Dedifferentiated amniotic fluid mesenchymal stem cell (primary cell): Measurements from ENCODE around the gene ACOXL.

Experiments
- DNase-seq: peaks from one replicate; pipeline ENCODE4 v3.0.0-alpha.2; 2016; ENCODE audit errors: extremely low spot score

ACOXL gene

GRCh38 chr2:110828330-110828729, 96.0 kb downstream of the ACOXL start:
- DNase-seq, result no peak

- no peak for DNase-seq
Observed at GRCh38 chr2:110829413-110830146, 97.2 kb downstream of the ACOXL start.

GRCh38 chr2:110832740-110833139, 100.4 kb downstream of the ACOXL start:
- no peak for DNase-seq

DNA sequence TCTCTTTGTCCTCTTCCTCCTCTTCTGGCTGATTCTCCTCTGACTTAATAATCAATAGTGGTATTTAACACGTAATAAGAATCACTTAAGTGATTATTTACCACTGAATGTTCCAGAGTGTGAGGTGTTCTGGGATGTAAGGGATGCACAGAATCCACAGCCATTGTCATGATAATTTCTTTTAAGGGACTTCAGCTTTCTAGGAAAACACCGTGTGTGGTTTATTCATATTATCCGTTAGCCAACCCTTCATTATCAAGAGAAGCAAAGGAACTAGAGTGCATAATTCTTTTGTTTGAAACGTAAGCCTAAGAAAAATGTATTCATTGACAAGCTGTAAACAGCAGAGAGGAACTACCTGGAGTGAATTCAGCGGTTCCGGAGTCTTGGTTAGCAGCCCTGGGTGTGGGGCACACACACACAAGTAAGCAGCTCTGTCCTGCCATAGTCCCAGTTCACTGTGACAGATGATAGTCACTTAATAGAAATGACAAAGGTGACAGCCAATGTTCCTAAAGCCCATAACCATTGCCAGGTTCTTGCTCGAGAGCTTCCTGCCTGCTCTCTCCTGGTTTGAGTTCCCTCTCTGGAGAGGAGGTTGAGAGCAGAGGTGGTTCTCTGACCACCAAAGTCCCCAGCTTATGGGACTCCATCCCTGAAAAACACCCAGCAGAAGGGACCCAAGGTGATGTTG, 101.9 kb downstream of the ACOXL start:
- DNase-seq, result no peak

- DNase-seq, result no peak
Observed at GRCh38 chr2:110836671-110837070, 104.3 kb downstream of the ACOXL start.

- DNase-seq, result no peak
Observed at GRCh38 chr2:110837446-110838409, 105.4 kb downstream of the ACOXL start.

GRCh38 chr2:110838657-110839384, 106.4 kb downstream of the ACOXL start:
- DNase-seq, result no peak

DNA sequence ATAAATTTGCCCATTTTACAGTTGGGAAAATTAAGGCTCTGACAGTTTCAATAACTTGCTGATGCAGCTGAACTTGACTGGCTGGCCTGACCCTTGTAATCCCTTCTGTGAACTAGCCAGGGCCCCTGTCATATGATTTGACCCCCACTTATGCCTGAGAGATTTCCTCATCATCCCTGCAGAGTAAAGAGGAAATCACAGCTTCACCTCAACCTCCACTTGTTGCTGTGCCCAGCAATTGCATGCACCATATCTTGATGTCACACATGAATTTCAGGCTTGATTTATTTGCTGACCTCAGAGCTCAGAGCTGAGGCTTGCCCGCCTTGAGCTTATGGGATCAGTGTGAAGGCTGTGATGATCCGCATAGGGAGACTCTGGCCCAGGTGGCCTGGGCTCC, 108.1 kb downstream of the ACOXL start:
- DNase-seq, result no peak

DNA sequence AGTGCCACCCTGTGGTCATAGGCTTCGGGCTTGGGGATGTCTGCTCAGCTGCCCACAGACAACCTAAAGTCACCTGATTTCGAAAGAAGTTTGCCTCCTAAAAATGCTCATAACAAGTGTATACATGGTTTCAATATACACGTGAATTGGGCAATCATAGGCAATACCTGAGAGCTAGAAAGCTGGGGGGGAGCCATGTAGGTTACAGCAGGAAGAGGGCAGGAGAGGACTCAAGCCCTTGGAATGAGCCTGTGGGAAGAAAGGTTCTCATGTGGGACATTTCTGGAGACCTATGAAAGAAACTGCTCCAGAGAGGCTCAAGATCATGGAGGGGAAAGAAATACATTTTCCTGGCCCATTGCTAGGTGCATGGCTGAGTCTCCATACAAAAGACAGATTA, 109.7 kb downstream of the ACOXL start:
- no peak for DNase-seq

DNA sequence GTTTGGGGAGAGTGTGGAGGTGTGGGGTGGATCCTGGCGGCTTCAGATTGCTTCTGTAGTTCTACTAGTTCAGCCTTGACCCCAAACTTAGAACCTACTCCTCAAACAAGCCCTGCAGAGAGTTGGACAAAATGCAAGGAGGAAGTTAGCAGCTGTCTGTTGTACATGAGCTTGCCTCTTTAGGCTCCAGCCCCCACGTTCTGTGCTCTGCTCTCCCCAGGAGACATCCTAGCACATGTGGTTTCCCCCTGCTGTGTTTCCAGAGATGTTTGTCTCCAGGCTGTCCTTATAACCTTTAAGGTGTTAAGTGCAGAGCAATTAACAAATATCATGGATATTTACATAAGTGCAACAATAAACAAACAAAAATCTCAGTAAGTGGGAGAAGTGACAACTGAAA, 111.1 kb downstream of the ACOXL start:
- DNase-seq, result no peak

DNA sequence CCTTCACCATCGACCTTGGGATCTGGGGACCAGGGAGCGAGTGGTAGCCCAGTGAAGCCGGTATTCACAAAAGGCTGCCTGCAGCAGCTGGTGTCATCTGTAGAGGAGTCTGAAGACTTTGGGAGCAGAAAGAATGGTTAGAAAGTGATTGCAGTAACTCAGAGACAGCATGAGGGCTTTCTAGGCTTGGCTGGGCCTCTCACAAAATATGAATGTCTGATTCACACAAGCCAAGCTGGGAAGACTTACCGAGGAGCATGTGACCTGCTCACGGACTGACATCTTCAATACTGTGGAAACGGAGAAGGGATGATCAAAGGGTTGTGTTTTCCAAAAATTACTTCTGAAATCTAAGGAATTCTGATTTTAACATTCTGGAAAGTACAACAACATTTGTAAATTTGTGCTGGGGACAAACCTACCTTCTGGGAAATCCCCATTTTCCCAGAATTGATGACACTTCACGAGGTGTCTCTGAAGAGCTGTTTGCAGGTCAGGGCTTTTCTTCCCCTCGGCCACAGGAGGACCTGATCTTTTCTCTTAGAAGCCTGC, 111.7 kb downstream of the ACOXL start:
- DNase-seq, result no peak

GRCh38 chr2:110847651-110848050, 115.3 kb downstream of the ACOXL start:
- no peak for DNase-seq

GRCh38 chr2:110848071-110848470, 115.7 kb downstream of the ACOXL start:
- DNase-seq, result no peak

- DNase-seq, result no peak
Observed at GRCh38 chr2:110848519-110849030, 116.2 kb downstream of the ACOXL start.

DNA sequence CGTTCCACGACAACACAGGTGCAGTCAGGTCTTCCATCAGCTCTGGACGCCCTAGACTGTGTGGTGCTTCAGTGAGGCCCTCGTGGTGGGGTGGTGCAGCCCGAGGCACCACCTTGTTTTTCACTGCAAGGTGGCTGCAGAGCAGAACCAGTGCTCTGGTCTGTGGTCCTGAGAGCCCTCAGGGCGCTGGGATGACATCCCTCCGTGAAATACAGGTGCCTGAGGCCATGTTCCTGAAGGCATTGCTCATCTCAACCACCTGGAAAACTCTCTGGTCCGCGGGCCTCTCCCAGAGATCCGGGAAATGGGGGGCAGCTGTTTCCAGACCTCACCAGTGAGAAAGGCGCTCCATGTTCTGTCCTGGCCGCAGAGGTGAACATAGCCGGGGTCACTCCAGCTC, 119.2 kb downstream of the ACOXL start:
- no peak for DNase-seq

GRCh38 chr2:110852051-110852450, 119.7 kb downstream of the ACOXL start:
- DNase-seq, result no peak

DNA sequence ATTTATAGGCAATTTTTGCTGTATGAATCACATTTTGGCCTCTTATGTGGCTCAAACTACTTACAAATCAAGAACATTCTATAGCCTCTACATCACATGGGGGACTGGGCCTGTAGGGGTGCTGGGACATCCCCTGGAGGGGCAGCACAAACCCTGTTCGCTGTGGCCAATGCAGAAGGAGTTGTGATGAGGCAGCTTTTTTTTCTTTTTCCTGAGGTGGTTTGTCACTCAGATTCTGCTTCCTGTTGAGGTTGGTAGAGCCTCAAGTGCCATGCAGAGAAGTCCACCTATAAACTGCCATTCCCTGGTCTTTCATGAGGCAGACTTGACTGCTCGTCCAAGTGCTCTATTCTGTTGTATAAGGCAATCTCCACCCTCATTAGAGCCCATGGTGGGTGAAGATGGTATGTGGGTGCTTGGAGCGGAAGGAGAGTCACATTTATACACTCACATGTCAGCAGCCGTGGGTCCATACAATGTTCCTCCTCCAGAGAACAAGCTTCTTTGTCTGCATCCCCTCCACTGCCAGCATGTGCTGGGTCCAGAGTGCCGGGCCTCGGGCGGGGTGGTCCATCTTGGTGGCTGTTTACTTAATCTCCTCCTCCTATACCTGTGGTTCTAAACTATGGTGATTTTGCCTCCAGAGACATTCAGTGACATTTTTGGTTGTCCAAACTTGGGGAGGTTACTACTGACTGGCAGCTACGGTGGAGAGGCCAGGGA, 120.3 kb downstream of the ACOXL start:
- DNase-seq, result no peak

GRCh38 chr2:110853516-110853915, 121.1 kb downstream of the ACOXL start:
- DNase-seq, result no peak

DNA sequence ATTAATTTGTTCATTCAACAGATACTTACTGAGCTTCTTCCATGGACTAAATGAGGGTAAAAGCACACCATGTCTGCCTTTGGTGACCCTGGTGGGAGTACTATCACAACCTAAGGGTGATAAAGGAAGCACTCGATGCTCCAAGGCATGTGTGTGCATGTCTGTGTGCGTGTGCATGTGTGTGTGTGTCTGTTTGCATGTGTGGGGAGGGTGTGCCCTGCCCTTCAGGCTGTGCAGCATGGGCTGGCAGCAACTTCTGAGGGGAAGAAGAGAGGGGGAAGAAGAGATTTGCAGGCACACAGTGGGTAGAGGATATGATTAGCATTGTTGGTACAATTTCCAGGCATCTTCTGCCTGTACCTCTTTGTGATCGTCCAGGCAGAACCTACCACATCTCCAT, 121.6 kb downstream of the ACOXL start:
- DNase-seq, result no peak

DNA sequence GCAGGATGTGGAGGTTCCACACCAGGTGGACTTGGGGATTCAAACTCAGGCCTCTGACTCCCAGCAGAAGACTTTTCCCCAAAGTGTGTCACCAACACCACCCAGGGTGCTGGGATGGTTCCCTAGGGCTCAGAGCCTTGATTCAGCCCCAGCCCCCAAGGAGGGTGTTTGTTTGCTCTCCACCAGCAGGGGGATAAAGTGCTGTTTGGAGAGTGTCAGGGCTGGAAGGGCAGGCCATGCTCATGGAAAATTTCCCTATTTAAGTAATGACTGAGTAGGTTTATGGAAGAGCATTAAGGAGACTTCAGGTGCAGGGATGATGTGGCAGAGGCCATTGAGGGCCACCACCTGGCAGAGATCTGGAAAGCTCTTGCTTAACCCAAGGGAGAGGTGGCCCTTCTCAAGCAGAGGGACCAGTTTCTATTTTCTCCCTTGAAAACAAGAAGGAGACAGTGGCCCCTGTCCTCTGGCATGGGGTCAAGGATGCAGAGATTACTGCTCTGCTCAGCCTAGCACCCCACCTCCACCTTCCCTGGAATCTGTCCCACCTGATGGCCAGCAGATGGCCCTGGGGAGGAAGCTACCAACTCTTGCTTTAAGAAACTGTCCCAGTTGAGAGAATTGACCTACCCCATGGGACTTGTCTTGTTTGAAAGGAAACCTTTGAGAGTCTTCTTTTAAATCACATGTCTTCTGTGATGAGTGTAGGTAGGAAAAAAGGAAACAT, 122.1 kb downstream of the ACOXL start:
- DNase-seq, result no peak
